Epithelial cell of prostate (primary cell): ENCODE results near the gene PIEZO1.
A peak's percentile ranks its signal among the peaks of the same experiment; 100 is the strongest.

Experiments used
- DNase-seq: peaks from one replicate; pipeline ENCODE4 v3.0.0-alpha.2; 2011; ENCODE audit warnings: low read depth, low spot score
- H3K27ac ChIP-seq: fragments of 450-650 bp; 2 replicates; pipeline ENCODE4 v1.5.1; 2017; ENCODE audit warnings: mild to moderate bottlenecking

The PIEZO1 gene

GRCh38 chr16:88769617-88770460, 15.2 kb downstream of the PIEZO1 start:
- no peak for DNase-seq
- H3K27ac ChIP-seq: peak overlapping the region; percentile 74

GRCh38 chr16:88768071-88768783, 16.8 kb downstream of the PIEZO1 start:
- DNase-seq: no peak
- H3K27ac ChIP-seq: no peak overlapping the region

DNA sequence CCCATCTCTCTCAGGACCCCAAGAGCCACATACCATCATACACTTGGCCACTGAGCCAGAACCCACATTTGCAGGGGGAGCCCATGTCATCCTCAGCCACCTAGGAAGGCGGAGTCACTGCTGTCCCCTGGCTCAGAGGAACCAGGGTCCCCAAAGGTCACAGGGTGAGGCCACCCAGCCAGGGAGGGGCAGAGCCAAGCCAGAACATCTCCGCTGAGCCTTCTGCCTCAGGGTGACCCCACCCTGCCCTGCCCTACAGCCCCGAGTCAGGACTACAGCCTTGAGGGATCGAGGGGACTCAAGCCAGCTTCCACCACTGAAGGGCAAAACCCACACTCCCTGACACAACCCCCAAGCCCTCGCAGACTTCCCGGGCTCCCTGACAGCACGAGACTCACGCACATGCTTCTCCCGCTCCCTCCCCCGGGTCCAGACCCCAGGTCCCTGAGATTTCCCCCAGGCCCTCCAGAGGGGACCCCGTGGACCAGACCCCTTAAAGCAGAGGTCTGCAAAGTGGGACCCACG, 17.4 kb downstream of the PIEZO1 start:
- DNase-seq: no peak
- no peak overlapping the region for H3K27ac ChIP-seq

GRCh38 chr16:88766975-88767374, 18.0 kb downstream of the PIEZO1 start:
- H3K27ac ChIP-seq: no peak overlapping the region
- no peak for DNase-seq

GRCh38 chr16:88764913-88765349, 20.1 kb downstream of the PIEZO1 start:
- DNase-seq: no peak
- H3K27ac ChIP-seq: no peak overlapping the region

DNA sequence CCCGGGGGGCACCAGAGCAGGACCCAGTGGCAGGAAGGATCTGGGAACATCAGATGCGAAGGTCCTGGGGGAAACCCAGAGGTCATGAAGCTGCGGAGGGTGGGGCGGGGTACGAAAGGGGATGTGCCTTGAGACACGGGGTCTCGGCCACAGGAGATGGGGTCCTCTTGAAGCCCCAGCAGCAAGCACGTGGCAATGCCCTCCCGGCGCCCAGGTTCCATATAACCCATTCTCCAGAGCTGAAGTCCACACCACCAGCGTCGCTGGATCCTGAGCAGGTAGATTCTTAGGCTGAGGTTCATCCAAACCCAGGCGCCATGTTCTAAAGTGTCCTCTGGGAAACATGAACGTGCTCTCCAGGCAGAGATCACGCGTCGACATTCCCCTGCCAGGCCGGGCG, 20.9 kb downstream of the PIEZO1 start:
- H3K27ac ChIP-seq: no peak overlapping the region
- DNase-seq: no peak

GRCh38 chr16:88763502-88764053, 21.4 kb downstream of the PIEZO1 start:
- no peak for DNase-seq
- H3K27ac ChIP-seq: no peak overlapping the region

DNA sequence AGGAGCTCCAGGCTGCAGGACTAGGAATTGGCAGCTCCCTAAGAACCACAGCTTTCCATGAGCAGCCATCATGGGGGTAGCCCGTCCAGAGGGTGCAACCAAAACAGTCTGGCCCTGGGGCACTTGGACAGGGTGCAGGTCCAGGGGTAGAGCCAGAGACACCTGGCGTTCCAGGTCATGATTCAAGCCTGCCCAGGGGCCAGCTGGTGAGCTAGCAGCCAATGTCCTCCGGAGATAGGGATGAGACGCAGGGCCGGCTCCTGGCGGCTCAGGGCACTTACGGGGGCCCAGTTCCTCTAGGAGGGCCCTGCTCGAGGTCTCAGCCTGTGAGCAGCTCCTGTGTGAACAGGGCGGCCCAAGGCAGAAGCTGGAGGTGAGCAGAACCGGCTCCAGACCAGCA, 22.1 kb downstream of the PIEZO1 start:
- DNase-seq: no peak
- no peak overlapping the region for H3K27ac ChIP-seq

DNA sequence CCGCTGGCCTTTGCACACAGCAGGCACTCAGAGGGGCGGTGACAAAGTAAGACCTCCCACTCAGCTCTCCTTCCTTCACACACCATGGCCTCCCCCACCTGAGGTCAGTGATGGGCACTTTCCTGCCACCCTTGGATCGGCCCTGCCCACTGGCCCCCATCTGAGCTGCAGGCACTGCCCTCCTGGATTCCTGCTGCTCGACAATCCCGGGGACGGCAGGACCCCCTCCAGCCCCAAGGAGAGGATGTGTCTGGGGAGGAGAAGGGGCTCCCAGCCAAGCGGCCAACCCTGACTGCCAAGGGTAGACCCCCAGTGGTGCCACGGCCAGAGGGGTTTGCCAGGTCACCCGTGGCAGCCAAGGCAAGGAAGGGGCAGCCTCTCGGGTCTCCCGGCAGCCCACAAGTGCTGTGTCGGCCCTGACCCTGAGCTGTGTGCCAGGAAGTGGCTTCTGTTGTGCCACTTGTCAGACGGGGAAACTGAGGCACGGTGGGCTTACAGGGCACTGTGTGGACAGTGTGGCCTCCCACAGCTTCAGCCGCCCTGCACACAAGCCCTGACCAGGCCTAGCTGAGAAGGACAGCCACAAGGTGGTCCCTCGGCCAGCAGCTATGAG, 22.7 kb downstream of the PIEZO1 start:
- no peak overlapping the region for H3K27ac ChIP-seq
- no peak for DNase-seq

- DNase-seq: no peak
- H3K27ac ChIP-seq: no peak overlapping the region
These were observed 23.2 kb downstream of the PIEZO1 start for GRCh38 chr16:88761830-88762229.

- H3K27ac ChIP-seq: no peak overlapping the region
- DNase-seq: no peak
These were observed 23.9 kb downstream of the PIEZO1 start for GRCh38 chr16:88761143-88761534.

- no peak overlapping the region for H3K27ac ChIP-seq
- no peak for DNase-seq
These were observed 24.4 kb downstream of the PIEZO1 start for GRCh38 chr16:88760424-88761142.

- no peak for DNase-seq
- no peak overlapping the region for H3K27ac ChIP-seq
These were observed 25.1 kb downstream of the PIEZO1 start for GRCh38 chr16:88759976-88760350.

GRCh38 chr16:88759245-88759975, 25.6 kb downstream of the PIEZO1 start:
- no peak for DNase-seq
- H3K27ac ChIP-seq: no peak overlapping the region

DNA sequence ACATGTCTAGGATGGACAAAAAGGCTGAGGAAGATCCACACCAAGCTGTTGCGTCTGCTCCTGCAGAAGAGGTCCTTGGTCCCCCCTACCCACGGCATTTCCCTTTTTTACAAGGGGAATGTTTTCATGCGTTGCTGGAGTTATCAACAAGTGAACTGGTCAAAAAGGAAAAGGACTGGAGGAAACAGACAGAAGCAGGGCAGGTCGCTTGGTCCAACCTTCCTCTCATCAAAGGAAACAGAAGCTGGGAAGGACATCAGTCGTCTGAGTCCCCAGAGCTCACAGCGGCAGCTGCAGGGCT, 26.1 kb downstream of the PIEZO1 start:
- no peak overlapping the region for H3K27ac ChIP-seq

GRCh38 chr16:88758227-88758943, 26.6 kb downstream of the PIEZO1 start:
- H3K27ac ChIP-seq: no peak overlapping the region
- DNase-seq: no peak

More for the DNA sequence above, 26.1 kb downstream of the PIEZO1 start:
- no peak for DNase-seq

- no peak for DNase-seq
- peak overlapping the region; percentile 61 for H3K27ac ChIP-seq
These were observed 29.1 kb downstream of the PIEZO1 start for GRCh38 chr16:88755745-88756443.
